Peyer's patch (tissue), 4 donors: ENCODE measurements around the gene MMEL1. TPM values are rescaled to one million over a fixed set of nuclear protein-coding genes. Genes with fewer than 3 reads are reported as not detected.
A peak's percentile ranks its signal among the peaks of the same experiment; 100 is the strongest.

ENCODE experiments used
- DNase-seq, 3 donors: peaks; one replicate each; pipeline ENCODE4 v3.0.0-alpha.2; 2017 to 2019
- H3K27ac ChIP-seq, 4 donors: fragments of 200-600 bp; sonication (generic); one replicate each; pipeline ENCODE4 v1.5.1; 2016 to 2019
- H3K27me3 ChIP-seq, 2 donors: fragments of 200-600 bp; sonication (generic); one replicate each; pipeline ENCODE4 v1.5.1; 2019
- H3K36me3 ChIP-seq, 3 donors: fragments of 200-600 bp; sonication (generic); one replicate each; pipeline ENCODE4 v1.5.1; 2016 to 2019
- H3K4me1 ChIP-seq, 4 donors: fragments of 200-600 bp; sonication (generic); one replicate each; pipeline ENCODE4 v1.5.1; 2016 to 2019
- H3K4me3 ChIP-seq, 4 donors: fragments of 200-600 bp; sonication (generic); 1 replicate in 3 of 4; 2 replicates in 1 of 4; pipeline ENCODE4 v1.5.1; 2016 to 2019; ENCODE audit warnings: mild to moderate bottlenecking in 1 of 4
- H3K9me3 ChIP-seq, 4 donors: fragments of 200-600 bp; sonication (generic); one replicate each; pipeline ENCODE4 v1.5.1; 2016 to 2019; ENCODE audit warnings: mild to moderate bottlenecking in 1 of 4
- POLR2A ChIP-seq, 2 donors: fragments of 450-650 bp; IDR thresholded peaks; one replicate each; pipeline ENCODE4 v1.5.1; 2017; ENCODE audit warnings: antibody characterized with exemption in 2 of 2, mild to moderate bottlenecking in 2 of 2, moderate library complexity in 2 of 2
- total RNA-seq, 4 donors: library from RNA; depleted of rRNA; stranded (reverse); fragments of >200 nt; gene quantifications; one replicate each; pipeline ENCODE4 v1.1.0, GENCODE V29; 2016
- TF ChIP-seq, protein P1 (sequence below), 6 experiments: fragments of 450-650 bp in 4 of 6; fragments of 200-600 bp in 2 of 6; sonication (generic) in 1 of 6; IDR thresholded peaks; one replicate each; pipeline ENCODE4 v1.5.1; 2017 to 2019; ENCODE audit warnings: antibody characterized with exemption in 6 of 6, mild to moderate bottlenecking in 3 of 6, moderate library complexity in 1 of 6

Gene MMEL1
- total RNA-seq, 4 donors from 2014 or later: 7.4 to 51.7 (median 27.4) TPM

DNA sequence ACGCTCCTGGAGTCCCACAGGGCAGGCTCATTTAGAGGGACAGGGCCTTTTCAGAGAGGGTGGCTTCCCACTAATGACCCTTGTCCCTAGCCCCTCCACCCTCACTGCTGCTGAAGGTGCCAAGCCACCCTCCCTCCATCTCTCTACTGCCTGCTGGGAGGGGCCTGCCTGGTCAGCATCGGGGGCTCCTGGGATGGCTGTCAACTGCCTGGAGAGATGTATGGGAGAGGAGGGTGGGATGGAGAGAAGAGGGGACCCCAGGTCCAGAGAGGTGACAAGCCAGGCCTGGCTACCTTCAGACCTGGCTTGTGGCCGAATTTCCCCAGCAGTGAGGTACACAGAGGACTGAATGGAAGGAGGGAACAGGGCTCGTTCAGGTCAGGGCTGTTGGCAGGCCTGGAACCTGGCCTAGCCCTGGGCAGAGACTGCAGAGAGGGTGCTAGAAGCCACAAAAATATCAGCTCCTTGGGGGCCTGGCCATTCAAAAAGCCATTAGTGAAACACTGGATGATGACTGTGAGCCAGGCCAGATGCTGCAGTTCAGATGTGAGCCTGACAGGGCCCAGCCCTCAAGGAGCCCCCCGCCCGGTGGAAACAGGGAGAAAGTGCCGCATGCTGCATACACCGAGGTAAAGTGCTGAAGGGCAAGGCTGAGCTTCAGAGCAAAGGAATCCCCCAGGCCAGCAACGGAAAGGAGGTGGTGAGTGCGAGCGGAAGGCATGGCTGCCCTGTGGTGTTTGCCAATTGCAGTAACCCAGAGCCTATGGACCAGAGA, 20.0 kb downstream of the MMEL1 start:
- Histone ChIP-seq H3K36me3 (no peaks in the 10 kb centered on the region), H3K27ac (no peak overlapping the region), H3K27me3 (no peaks in the 10 kb centered on the region), H3K4me1 (peaks cover 0 to 11% (median 0%) of the 10 kb centered on the region in 4 donors), H3K9me3 (peaks cover 0 to 12% (median 5%) of the 10 kb centered on the region in 4 donors), H3K4me3 (no peak overlapping the region)
- peak in 1 of 3 donors; percentile 39 for DNase-seq
- TF ChIP-seq POLR2A (IDR thresholded peaks at IDR 0.05): no peak
- TF ChIP-seq, protein P1, sequence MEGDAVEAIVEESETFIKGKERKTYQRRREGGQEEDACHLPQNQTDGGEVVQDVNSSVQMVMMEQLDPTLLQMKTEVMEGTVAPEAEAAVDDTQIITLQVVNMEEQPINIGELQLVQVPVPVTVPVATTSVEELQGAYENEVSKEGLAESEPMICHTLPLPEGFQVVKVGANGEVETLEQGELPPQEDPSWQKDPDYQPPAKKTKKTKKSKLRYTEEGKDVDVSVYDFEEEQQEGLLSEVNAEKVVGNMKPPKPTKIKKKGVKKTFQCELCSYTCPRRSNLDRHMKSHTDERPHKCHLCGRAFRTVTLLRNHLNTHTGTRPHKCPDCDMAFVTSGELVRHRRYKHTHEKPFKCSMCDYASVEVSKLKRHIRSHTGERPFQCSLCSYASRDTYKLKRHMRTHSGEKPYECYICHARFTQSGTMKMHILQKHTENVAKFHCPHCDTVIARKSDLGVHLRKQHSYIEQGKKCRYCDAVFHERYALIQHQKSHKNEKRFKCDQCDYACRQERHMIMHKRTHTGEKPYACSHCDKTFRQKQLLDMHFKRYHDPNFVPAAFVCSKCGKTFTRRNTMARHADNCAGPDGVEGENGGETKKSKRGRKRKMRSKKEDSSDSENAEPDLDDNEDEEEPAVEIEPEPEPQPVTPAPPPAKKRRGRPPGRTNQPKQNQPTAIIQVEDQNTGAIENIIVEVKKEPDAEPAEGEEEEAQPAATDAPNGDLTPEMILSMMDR (IDR thresholded peaks at IDR 0.05): no peak

DNA sequence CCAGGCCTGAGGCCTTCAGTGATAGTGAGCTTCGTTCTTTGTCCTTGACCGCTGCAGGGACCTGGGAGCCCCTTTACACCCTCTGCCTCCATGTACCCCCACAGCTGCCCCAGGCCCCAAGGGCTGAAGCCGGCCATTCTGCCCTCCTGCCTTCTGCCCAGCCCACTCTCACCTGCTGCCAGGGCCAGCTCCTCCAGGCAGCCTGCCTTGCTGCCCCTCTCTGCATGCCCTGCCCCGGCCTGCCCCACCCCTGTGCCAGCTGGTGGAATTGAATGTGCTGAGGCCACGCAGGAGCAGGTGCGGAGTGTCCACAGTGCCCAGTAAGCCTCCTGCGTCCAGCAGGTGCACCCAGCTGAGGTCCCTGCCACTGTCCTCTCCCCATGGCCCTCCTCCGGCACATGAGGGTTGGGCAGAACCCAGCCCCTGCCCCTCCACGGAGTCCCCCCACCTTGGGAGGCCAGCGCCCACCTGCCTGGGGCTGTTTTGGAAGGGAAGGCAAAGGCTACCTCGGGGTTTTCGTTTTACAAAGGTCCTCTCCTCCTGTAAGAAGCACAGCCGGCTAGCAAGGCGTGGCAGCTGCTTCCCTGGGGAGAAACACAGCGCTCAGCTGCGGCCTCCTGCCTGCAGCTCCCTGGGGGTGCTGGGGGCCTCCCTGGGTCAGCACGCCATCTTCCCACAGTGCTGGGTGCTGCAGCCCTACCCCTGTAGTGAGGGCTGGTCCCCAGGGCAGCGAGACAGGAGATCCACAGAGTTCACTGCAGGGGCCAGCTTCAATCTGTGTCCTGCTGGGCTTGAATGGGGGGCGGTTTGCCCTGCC, 21.0 kb downstream of the MMEL1 start:
- H3K9me3 ChIP-seq: peaks cover 0 to 12% (median 5%) of the 10 kb centered on the region in 4 donors
- H3K27ac ChIP-seq: no peak overlapping the region
- H3K27me3 ChIP-seq: no peaks in the 10 kb centered on the region
- TF ChIP-seq POLR2A (IDR thresholded peaks at IDR 0.05): no peak
- TF ChIP-seq, protein P1 (IDR thresholded peaks at IDR 0.05): no peak
- peaks cover 0 to 11% (median 0%) of the 10 kb centered on the region in 4 donors for H3K4me1 ChIP-seq
- DNase-seq: peak in 1 of 3 donors; percentile 44
- H3K4me3 ChIP-seq: peak overlapping the region in 1 of 4 donors; percentile 15
- no peaks in the 10 kb centered on the region for H3K36me3 ChIP-seq

DNA sequence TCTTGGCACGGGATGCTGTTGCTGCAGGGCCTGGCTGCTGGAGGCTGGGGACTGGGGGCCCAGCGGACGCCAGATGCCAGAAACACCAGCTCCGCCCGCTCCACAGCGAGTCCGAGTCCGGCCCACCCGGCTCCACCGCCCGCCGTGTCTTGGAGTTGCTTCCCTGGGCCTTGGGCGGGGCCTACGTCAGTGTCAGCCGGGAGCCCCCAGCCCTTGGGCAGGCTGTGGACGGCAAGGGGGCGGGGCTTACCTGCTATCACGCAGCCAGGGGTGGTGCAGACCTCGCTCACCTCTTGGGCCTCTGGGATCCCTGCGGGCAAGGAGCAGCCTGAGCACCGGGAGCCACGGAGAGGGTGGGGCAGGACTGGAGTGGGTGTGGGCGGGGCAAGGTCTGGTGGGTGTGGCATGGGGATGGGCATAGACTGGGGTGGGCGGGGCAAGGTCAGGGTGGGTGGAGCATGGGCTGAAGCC, 21.8 kb downstream of the MMEL1 start:
- peak in 2 of 3 donors; percentile 84 to 86 for DNase-seq
- peaks cover 0 to 11% (median 0%) of the 10 kb centered on the region in 4 donors for H3K4me1 ChIP-seq
- H3K4me3 ChIP-seq: peak overlapping the region in 2 of 4 donors; percentile 15 to 31
- H3K27me3 ChIP-seq: no peaks in the 10 kb centered on the region
- H3K27ac ChIP-seq: no peak overlapping the region
- H3K9me3 ChIP-seq: peaks cover 0 to 12% (median 5%) of the 10 kb centered on the region in 4 donors
- no peaks in the 10 kb centered on the region for H3K36me3 ChIP-seq
- TF ChIP-seq, protein P1 (IDR thresholded peaks at IDR 0.05): no peak
- no peak for TF ChIP-seq POLR2A (IDR thresholded peaks at IDR 0.05)

DNA sequence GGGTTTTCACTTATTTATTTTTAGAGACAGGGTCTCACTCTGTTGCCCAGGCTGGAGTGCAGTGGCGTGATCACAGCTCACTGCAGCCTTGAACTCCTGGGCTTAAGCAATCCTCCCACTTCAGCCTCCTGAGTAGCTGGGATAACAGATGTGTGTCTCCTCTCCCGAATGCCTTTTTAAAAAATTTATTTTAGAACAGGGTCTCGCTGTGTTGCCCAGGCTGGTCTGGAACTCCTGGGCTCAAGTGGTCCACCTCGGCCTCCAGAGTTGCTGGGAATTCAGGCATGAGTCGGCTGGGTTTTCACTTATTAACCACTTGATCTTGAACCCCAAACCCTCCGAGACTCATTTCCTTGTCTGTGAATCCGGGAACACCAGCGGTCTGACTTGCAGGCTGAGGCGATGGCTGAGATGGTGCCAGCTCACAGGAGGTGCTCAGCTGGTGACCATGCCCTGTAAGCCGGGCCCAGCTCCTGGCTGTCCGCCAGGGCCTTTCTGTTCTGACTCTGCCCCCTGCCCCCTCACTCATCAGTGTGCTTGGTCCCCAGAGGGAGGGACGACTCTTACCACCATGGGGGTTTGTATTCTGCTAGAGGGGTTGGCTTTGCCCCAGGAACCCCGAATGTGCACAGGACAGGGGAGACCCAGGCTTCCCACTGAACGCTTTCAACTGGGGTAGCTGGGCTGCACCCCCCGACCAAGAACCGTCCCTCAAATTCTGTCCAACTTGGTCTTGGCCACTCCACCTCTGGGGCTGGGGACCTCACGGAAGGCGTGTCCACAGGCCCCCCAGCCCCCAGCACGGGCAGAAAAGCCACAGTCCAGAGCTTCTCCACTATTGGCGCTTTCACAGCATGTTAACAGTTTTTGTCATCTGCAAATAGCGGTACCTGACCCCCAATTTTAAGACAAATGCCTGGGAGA, 22.5 kb downstream of the MMEL1 start:
- Histone ChIP-seq H3K36me3 (no peaks in the 10 kb centered on the region), H3K9me3 (peaks cover 0 to 12% (median 5%) of the 10 kb centered on the region in 4 donors), H3K4me1 (peaks cover 0 to 11% (median 0%) of the 10 kb centered on the region in 4 donors), H3K27me3 (no peaks in the 10 kb centered on the region), H3K27ac (no peak overlapping the region), H3K4me3 (no peak overlapping the region)
- DNase-seq: peak in 2 of 3 donors; percentile 44 to 48
- TF ChIP-seq POLR2A (IDR thresholded peaks at IDR 0.05): no peak
- TF ChIP-seq, protein P1 (IDR thresholded peaks at IDR 0.05): no peak
